DOHH2 (cell line): ENCODE results near the gene IL12RB2.

Experiments
- EZH2phosphoT487 ChIP-seq: fragments of 200-600 bp; sonication (generic); IDR thresholded peaks from 2 replicates; pipeline ENCODE4 v1.6.1; 2017; ENCODE audit warnings: borderline replicate concordance, mild to moderate bottlenecking, antibody characterized with exemption, low read length, moderate library complexity, mixed read lengths
- TF ChIP-seq, protein P1 (sequence below): fragments of 200-600 bp; sonication (generic); IDR thresholded peaks from one replicate; pipeline ENCODE4 v1.5.1; 2014; ENCODE audit warnings: antibody characterized with exemption, mild to moderate bottlenecking, low read depth, low read length; ENCODE audit not compliant: poor library complexity, severe bottlenecking

DNA sequence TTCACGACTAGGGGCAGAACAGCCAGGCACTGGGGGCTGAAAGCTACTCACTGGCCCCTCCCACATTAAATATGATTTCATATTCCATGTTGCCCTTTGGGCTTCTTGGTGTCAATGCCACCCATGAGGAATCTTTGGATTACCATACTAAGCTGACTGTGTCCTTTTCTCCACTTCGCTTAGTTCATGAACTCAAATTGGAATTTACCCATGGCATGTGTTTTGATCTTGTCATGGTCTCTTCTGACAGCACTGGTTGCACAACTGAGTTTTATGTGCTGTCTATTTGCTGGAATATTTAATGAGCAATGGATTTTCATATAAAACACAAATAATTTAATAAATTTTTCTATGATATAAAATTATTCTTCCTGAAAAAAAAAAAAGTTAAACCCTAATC lies 63.4 kb downstream of the IL12RB2 start:
- TF ChIP-seq, protein P1, sequence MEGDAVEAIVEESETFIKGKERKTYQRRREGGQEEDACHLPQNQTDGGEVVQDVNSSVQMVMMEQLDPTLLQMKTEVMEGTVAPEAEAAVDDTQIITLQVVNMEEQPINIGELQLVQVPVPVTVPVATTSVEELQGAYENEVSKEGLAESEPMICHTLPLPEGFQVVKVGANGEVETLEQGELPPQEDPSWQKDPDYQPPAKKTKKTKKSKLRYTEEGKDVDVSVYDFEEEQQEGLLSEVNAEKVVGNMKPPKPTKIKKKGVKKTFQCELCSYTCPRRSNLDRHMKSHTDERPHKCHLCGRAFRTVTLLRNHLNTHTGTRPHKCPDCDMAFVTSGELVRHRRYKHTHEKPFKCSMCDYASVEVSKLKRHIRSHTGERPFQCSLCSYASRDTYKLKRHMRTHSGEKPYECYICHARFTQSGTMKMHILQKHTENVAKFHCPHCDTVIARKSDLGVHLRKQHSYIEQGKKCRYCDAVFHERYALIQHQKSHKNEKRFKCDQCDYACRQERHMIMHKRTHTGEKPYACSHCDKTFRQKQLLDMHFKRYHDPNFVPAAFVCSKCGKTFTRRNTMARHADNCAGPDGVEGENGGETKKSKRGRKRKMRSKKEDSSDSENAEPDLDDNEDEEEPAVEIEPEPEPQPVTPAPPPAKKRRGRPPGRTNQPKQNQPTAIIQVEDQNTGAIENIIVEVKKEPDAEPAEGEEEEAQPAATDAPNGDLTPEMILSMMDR: no peak
- no peak for TF ChIP-seq EZH2phosphoT487
